Cardiac muscle cell (in vitro differentiated cells and primary cell): ENCODE measurements around the gene RUFY4. TPM values are rescaled to one million over a fixed set of nuclear protein-coding genes. Genes with fewer than 3 reads are reported as not detected.

Experiments
- DNase-seq, 2 donors: peaks; one replicate each; pipeline versions ENCODE4 v3.0.0 to v3.0.0-alpha.2; 2010 to 2017; ENCODE audit warnings: low read depth in 1 of 2, low spot score in 1 of 2
- H3K27ac ChIP-seq: fragments of 200-600 bp; sonication (generic); 2 replicates; pipeline ENCODE4 v1.5.1; 2016
- H3K27me3 ChIP-seq: fragments of 200-600 bp; sonication (generic); 2 replicates; pipeline ENCODE4 v1.6.0; 2016; ENCODE audit warnings: control low read depth
- H3K36me3 ChIP-seq: fragments of 200-600 bp; sonication (generic); 2 replicates; pipeline ENCODE4 v1.5.1; 2016; ENCODE audit warnings: control low read depth
- H3K4me1 ChIP-seq: fragments of 200-600 bp; sonication (generic); 2 replicates; pipeline ENCODE4 v1.8.1; 2017; ENCODE audit warnings: low read depth, mild to moderate bottlenecking, mixed run types
- H3K4me3 ChIP-seq: fragments of 200-600 bp; sonication (generic); 2 replicates; pipeline ENCODE4 v1.5.1; 2016; ENCODE audit warnings: mild to moderate bottlenecking
- H3K9me3 ChIP-seq: fragments of 200-600 bp; sonication (generic); 2 replicates; pipeline ENCODE4 v1.5.1; 2017; ENCODE audit warnings: low read depth, mild to moderate bottlenecking, control low read depth
- CTCF ChIP-seq: IDR thresholded peaks from 2 replicates; pipeline ENCODE4 v1.5.1; 2012; ENCODE audit warnings: low read depth, mild to moderate bottlenecking, low read length
- polyA plus RNA-seq: library from polyadenylated mRNA; unstranded; fragments of >200 nt; fragmentation: Nextera tagmentation; extraction: Ambion mirVana; gene quantifications from 2 replicates; pipeline ENCODE4 v1.2.1, GENCODE V29; 2016
- total RNA-seq: library from RNA; depleted of rRNA; stranded (reverse); fragments of >200 nt; gene quantifications from 2 replicates; pipeline ENCODE4 v1.2.3, GENCODE V29; 2016

The RUFY4 gene
- total and polyA plus RNA-seq, 2 experiments from 2014 or later: not detected

DNA sequence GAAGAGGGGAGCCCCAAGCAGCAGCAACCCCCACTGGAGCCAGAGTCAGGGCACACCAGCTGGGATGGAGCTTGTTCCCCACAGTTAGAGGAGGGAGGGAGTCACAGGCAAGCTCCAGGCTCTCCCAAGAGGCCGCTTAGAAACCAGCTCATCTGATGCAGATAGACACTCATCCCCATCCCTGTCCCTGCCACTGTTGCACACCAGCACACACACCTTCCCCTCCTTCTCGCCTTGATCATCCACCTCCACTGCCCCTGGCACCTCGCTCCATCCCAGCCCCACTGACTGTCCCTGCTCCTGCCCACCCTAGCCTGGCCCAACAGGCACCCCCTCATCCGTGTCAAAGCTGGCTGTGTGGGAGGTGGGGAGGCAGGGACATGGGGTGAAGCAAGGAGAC, 1.5 kb upstream of the RUFY4 start:
- no peaks in the 10 kb centered on the region for H3K9me3 ChIP-seq
- H3K27me3 ChIP-seq: peaks cover 29% of the 10 kb centered on the region
- H3K4me1 ChIP-seq: no peaks in the 10 kb centered on the region
- H3K4me3 ChIP-seq: no peak overlapping the region
- H3K27ac ChIP-seq: no peak overlapping the region
- TF ChIP-seq CTCF: no peak
- H3K36me3 ChIP-seq: no peaks in the 10 kb centered on the region
- no peak for DNase-seq

DNA sequence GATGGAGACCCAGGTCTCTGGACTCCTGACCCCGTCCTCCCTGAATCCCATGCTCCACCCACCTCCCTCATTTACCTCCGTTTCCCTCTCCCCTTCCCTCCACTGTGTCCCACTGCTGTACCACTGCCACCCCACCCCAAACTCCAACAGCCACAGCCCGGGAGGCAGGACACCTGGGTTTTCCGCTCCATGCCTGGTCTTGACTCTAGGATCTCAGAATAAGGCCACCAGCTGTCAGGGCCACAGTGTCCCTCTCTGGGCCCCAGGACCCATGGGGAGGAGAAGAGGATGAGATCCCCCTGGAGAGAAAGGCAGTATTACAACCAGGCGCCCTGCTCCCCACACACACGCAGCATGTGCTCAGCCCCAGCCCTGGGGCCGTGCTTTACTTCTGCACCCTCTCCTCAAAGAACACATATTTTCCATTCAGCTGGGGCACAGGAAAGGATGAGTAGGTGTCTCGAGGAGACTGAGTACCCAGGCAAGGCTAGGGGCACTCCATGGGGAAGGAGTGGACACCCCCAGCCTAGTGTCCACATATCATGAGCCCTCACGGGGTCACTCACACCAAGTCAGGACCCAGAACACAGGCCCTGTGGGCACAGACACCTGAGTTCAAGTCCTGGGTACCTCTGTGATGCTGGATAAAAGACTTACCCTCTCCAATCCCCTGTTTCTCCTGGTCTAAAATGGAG, 700 bp downstream of the RUFY4 start:
- DNase-seq: no peak
- no peaks in the 10 kb centered on the region for H3K9me3 ChIP-seq
- no peaks in the 10 kb centered on the region for H3K36me3 ChIP-seq
- no peak overlapping the region for H3K4me3 ChIP-seq
- H3K27ac ChIP-seq: no peak overlapping the region
- no peaks in the 10 kb centered on the region for H3K4me1 ChIP-seq
- TF ChIP-seq CTCF: no peak
- peaks cover 26% of the 10 kb centered on the region for H3K27me3 ChIP-seq

DNA sequence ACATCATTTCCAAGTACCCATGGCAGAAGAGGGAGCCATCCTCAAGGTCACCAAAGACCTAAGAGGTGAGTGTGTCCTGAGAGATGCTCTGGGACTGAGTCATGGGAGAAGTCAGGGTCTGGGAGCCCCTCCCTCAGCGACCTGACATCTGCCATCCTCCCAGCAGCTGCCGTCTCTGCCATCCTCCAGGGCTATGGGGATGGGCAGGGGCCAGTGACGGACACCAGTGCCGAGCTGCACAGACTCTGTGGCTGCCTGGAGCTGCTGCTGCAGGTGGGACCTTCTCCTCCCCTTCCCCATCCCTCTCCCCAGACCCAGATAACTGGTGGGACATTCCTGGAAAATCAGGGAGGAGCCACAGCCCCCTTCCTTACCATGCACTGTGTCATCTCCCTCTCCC, 1.5 kb downstream of the RUFY4 start:
- Histone ChIP-seq H3K36me3 (no peaks in the 10 kb centered on the region), H3K9me3 (no peaks in the 10 kb centered on the region), H3K4me1 (no peaks in the 10 kb centered on the region), H3K27me3 (peaks cover 26% of the 10 kb centered on the region), H3K27ac (no peak overlapping the region), H3K4me3 (no peak overlapping the region)
- DNase-seq: no peak
- TF ChIP-seq CTCF: no peak

DNA sequence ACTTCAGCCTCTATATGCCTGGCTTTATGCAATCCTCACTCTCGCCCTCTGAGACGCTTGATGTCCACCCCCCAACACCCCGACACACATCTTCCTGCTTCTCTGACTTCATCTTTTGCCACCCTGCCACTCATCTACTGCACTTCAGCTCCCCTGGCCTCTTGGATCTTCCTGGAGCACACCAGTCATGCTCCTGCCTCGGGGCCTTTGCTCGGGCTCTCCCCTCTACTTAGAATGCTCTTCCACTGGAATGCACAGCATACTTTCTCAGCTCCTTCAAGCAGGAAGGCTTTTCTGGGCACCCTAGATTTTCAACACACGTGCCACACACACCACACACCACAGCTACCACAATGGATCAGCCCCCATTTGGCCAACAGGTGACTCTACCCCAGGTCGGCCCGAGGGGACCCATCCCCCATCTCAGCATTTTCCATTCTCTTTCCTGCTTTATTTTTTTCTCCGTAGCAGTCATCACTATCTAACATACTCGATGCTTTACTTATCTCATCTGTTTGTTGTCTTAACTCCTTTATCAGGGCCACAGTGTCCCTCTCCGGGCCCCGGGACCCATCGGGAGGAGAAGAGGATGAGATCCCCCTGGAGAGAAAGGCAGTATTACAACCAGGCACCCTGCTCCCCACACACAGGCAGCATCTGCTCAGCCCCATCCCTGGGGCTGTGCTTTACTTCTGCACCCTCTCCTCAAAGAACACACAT, 2.3 kb downstream of the RUFY4 start:
- TF ChIP-seq CTCF: no peak
- peaks cover 26% of the 10 kb centered on the region for H3K27me3 ChIP-seq
- no peak overlapping the region for H3K4me3 ChIP-seq
- no peaks in the 10 kb centered on the region for H3K36me3 ChIP-seq
- H3K9me3 ChIP-seq: no peaks in the 10 kb centered on the region
- H3K27ac ChIP-seq: no peak overlapping the region
- DNase-seq: no peak
- H3K4me1 ChIP-seq: no peaks in the 10 kb centered on the region

- Histone ChIP-seq H3K27me3 (peaks cover 24% of the 10 kb centered on the region), H3K9me3 (no peaks in the 10 kb centered on the region), H3K4me3 (no peak overlapping the region), H3K36me3 (no peaks in the 10 kb centered on the region), H3K27ac (no peak overlapping the region), H3K4me1 (no peaks in the 10 kb centered on the region)
- no peak for TF ChIP-seq CTCF
- no peak for DNase-seq
These were observed 2.9 kb downstream of the RUFY4 start for GRCh38 chr2:218072002-218072401.
